ENCODE results near the gene KCNN3.

The KCNN3 gene

DNA sequence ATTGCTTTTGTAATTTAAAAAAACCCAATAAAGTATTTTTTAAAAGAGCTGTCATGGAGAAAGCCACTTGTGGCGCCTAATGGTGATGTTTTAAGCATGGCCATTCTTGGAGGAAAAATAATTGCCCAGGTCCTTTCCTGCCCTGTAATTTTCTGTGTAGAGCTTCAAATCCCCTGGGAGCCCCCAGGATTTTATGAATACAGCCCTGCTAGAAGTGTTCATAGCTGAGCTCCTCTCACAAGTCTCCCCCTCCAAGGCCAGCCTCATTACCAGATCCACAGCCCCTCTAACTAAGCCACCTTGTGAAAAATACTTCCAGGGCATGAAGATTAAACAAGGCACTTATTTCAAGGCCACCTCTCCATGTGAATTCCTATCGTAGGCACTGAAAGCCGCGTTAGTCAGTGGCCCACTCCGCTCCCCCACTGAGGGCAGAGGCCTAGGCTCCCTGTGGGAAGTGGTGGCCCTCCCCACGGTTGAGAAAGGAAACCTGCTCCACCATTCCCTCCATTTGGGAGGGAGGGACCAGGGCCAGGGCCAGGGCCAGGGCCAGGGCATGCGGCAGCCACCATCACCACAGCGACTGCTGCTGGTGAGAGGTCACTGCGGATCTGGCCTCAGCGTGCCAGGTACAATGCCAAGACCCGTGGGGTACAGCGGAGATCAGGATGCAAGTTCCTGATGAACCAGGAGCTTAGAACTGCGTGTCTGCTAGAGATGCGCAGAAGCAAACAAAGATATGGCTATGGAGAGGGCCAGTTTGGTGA is 83.1 kb downstream of the KCNN3 start:
- TF ChIP-seq, protein P1, sequence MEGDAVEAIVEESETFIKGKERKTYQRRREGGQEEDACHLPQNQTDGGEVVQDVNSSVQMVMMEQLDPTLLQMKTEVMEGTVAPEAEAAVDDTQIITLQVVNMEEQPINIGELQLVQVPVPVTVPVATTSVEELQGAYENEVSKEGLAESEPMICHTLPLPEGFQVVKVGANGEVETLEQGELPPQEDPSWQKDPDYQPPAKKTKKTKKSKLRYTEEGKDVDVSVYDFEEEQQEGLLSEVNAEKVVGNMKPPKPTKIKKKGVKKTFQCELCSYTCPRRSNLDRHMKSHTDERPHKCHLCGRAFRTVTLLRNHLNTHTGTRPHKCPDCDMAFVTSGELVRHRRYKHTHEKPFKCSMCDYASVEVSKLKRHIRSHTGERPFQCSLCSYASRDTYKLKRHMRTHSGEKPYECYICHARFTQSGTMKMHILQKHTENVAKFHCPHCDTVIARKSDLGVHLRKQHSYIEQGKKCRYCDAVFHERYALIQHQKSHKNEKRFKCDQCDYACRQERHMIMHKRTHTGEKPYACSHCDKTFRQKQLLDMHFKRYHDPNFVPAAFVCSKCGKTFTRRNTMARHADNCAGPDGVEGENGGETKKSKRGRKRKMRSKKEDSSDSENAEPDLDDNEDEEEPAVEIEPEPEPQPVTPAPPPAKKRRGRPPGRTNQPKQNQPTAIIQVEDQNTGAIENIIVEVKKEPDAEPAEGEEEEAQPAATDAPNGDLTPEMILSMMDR (IDR thresholded peaks at IDR 0.05; ENCODE audit: extremely low read depth, missing control alignments) = no peak
- DNase-seq (ENCODE audit: low spot score) = no peak

DNA sequence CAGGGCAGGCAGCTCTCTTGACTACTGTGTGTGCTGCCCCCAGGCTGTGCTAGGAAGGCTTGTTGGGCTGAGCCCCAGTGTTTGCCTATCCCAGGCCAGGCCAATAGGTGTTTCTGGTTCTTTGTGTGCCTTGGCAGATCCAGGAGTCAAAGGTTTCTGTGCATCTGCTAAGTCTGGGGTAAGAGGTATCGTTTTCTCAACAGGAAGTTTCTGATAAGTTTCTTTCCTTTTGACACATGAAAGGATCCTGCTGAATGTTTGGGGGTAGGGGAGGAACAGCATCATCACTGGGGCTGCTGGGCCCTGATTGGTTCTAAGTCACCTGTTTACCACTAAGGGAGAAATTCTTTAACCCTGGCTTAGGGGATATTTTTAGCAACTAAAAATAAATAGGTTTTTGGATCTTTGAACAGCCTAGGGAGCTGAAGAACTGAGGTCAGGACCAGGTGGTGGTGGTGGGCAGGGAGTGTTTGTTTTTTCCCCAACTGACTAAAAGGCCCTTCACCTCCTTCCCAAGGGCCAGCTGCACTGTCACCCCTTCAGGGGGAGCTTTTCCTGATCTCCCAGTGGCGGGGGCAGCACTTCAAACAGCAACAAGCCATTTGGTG is 85.1 kb downstream of the KCNN3 start:
- peak; percentile 83 for DNase-seq (ENCODE audit: low spot score)
- TF ChIP-seq, protein P1 (IDR thresholded peaks at IDR 0.05; ENCODE audit: extremely low read depth, missing control alignments) = no peak

DNA sequence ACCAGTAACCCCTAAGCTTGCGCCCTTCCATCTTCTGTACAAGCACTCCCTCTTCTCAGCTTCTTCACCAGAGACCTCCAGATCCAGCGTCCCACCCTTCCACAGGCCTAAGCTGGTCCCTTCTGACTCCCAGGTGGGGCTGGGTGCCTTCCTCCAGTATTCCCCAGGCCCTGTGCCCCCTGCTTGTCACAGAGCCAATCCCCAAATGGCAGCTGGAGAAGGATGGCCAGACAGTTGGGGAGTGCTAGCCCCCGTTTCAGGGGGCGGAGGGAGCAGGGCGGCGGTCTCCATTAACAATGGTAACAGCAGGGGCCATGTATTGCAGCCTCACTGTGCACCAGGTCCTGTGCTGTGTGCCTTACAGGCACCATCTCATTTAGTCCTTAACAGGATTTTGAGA is 85.7 kb downstream of the KCNN3 start:
- no peak for DNase-seq (ENCODE audit: low spot score)
- TF ChIP-seq, protein P1 (IDR thresholded peaks at IDR 0.05; ENCODE audit: extremely low read depth, missing control alignments) = no peak

DNA sequence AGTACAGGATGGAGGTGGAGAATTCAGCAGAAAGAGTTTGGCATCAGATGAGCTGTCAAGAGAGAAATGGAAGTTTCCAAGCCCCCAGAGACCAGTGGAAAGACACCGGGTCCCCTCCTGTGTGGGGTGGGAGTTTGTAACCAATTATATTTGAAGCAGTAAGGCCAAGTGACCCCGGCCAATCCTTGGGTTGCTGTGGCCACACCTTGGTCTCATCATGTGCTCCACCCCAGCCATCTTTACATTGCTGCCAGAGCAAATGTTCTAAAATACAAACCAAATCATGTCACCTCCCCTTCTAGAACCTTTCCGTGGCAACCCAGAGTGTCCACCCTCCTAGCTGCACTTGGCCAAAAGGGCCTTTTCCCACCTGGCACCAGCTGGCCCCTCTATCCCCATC is 86.1 kb downstream of the KCNN3 start:
- TF ChIP-seq, protein P1 (IDR thresholded peaks at IDR 0.05; ENCODE audit: extremely low read depth, missing control alignments) = no peak
- DNase-seq (ENCODE audit: low spot score) = no peak

DNA sequence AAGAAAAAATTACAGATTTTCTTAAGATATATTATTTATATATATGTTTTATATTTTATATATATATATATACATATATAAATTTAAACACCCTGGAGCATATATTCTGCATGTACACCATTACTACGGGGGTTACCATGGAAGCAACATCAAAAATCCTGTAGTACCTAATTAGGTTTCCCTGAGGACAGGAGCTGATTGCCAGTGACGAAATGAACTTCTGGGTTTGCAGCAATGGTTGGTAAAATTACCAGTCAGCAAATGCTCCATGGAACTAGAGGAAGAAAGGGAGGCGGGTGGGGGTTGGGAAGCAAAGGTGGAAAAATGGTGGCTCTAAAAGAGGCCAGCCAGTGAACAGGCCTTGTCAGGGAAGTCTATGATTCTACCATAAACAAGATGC is 89.5 kb downstream of the KCNN3 start:
- TF ChIP-seq, protein P1 (IDR thresholded peaks at IDR 0.05; ENCODE audit: extremely low read depth, missing control alignments) = no peak
- DNase-seq (ENCODE audit: low spot score) = no peak

DNA sequence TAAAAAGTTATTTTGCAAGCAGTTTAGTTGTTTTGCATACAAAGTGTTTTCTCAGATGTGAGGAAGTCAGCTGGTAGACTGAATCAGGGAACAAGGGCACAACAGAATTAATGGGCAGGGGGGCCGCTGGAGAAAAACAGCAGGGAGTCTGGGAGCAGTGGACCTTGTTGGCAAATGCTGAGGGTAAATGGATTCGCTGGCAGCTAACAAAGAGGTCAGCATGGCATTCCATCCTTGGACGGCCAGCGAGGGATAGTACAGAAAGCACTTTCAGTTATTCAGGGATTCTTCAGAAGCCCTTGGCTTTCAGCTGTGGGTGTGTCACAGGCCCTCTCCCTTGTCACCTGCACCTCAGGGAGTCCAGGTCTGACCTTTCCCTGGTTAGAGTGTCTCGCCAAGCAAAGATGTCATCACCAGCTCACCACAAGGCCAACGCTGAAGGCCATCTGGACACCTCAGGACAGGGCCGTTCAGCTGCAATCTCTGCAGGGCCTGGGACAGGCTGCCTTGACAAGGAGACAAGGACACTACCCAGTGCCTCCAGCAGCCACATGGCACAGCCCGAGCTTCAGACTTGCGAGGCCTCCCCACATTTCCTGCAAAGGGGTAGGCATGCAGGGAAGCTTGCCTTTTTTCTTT is 90.4 kb downstream of the KCNN3 start:
- TF ChIP-seq, protein P1 (IDR thresholded peaks at IDR 0.05; ENCODE audit: extremely low read depth, missing control alignments) = no peak
- no peak for DNase-seq (ENCODE audit: low spot score)

DNA sequence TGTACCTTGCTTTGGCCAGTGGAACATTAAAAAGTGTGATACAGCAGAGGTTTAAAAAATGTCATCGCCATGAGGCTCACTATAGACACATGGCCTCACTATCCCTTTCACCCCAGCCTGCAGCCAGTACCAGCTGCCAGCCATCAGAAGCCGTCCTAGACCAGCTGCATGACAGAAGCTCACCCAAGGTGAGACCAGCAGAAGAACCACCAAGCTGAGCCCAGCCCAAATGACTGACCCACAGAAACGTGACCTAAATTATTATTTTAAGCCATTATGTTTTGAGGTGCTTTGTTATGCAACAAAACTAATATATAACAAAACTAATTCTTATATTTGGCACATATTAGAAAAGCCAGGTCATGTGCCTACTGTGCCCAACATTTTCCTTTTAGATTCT is 91.1 kb downstream of the KCNN3 start:
- no peak for DNase-seq (ENCODE audit: low spot score)
- TF ChIP-seq, protein P1 (IDR thresholded peaks at IDR 0.05; ENCODE audit: extremely low read depth, missing control alignments) = no peak
